ENCODE measurements around the gene TMEM117. TPM values are rescaled to one million over a fixed set of nuclear protein-coding genes. Genes with fewer than 3 reads are reported as not detected.

Gene TMEM117
- polyA plus RNA-seq, 1 experiment: 4.3 TPM

DNA sequence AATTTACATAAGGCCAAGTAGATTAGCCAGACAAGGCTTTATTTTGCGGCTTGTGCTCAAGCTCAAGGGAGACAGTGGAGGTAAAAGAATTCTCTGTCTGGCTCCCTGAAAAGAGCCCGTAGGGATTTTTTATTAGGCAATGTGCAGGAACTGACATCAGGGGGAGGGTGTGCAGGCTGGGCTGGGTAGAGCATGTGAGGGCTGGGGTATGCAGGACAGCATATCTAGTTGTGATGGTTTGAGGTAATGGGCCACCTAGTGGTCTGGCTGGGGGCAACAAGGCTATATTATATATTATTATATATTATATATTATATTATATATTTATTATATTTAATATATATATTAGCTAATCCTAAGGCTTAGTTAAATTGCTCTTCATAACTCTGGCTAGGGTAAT lies 102.1 kb downstream of the TMEM117 start:
- TF ChIP-seq, protein P1, sequence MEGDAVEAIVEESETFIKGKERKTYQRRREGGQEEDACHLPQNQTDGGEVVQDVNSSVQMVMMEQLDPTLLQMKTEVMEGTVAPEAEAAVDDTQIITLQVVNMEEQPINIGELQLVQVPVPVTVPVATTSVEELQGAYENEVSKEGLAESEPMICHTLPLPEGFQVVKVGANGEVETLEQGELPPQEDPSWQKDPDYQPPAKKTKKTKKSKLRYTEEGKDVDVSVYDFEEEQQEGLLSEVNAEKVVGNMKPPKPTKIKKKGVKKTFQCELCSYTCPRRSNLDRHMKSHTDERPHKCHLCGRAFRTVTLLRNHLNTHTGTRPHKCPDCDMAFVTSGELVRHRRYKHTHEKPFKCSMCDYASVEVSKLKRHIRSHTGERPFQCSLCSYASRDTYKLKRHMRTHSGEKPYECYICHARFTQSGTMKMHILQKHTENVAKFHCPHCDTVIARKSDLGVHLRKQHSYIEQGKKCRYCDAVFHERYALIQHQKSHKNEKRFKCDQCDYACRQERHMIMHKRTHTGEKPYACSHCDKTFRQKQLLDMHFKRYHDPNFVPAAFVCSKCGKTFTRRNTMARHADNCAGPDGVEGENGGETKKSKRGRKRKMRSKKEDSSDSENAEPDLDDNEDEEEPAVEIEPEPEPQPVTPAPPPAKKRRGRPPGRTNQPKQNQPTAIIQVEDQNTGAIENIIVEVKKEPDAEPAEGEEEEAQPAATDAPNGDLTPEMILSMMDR (IDR thresholded peaks at IDR 0.05; ENCODE audit: insufficient read depth, low read depth, low read length): peak; percentile 34
- POLR2A ChIA-PET: no interaction called here
- DNase-seq (ENCODE audit: low read depth): no peak

DNA sequence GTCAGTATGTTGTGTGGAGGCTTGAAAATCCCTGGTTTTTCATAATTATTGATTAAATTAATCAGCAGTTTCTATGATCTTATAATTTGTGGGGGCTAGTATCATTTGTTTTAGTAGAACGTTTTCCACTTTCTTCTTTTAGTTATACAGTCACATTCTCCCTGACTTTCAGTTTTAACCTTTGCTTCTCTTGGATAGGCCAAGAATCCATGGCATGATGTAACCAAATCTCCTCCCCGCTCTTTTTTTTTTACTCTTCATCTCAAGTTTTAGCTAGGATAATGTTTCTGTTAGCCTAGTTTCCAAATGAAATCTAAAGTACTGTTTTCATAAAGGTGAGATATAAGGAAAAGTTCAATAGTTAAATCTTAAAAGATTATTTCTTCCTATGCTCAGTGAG lies 106.5 kb downstream of the TMEM117 start:
- CTCF ChIA-PET: no interaction called here
- POLR2A ChIA-PET: no interaction called here
- no peaks in the 10 kb centered on the region for H3K36me3 ChIP-seq (ENCODE audit: control insufficient read depth, insufficient read depth, low read length)
- H3K27me3 ChIP-seq (ENCODE audit: control insufficient read depth, insufficient read depth, low read length): no peaks in the 10 kb centered on the region
- no peak overlapping the region for H3K4me3 ChIP-seq (ENCODE audit: low read depth, low read length)
- TF ChIP-seq, protein P1 (IDR thresholded peaks at IDR 0.05; ENCODE audit: insufficient read depth, low read depth, low read length): no peak
- no peak for DNase-seq (ENCODE audit: low read depth)

More for the DNA sequence above, 102.1 kb downstream of the TMEM117 start:
- Histone ChIP-seq H3K4me3 (ENCODE audit: low read depth, low read length) (no peak overlapping the region), H3K36me3 (ENCODE audit: control insufficient read depth, insufficient read depth, low read length) (no peaks in the 10 kb centered on the region), H3K27me3 (ENCODE audit: control insufficient read depth, insufficient read depth, low read length) (no peaks in the 10 kb centered on the region)
- CTCF ChIA-PET: interaction anchor here (1.1 to 2.1 kb wide), 3 partner anchors 8 to 17 kb away, joined by 3 to 8 read pairs (median 4); no protein-coding TSS in a partner anchor

DNA sequence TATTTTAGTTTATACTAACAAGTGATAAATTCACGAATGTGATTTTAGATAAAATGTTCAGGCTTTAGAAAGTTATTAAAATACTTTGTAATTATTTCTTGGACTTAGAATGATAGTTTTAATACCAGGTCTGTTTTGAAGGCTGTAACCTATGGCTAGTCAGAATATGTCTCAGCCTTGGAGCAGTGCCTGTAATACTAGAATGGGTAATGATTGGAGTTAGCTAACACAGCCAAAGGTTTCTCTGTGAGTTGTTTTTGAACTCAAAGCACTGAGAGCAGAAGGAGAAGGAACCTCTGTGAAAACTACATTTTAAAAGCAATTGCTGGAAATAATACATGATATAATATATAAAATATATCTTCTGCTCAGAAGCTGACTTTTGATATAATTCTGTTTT lies 110.1 kb downstream of the TMEM117 start:
- CTCF ChIA-PET: interaction anchor here (1.2 kb wide), 2 partner anchors 8 to 55 kb away, joined by 3 read pairs; no protein-coding TSS in a partner anchor
- H3K4me3 ChIP-seq (ENCODE audit: low read depth, low read length): no peak overlapping the region
- POLR2A ChIA-PET: no interaction called here
- TF ChIP-seq, protein P1 (IDR thresholded peaks at IDR 0.05; ENCODE audit: insufficient read depth, low read depth, low read length): no peak
- H3K36me3 ChIP-seq (ENCODE audit: control insufficient read depth, insufficient read depth, low read length): no peaks in the 10 kb centered on the region
- H3K27me3 ChIP-seq (ENCODE audit: control insufficient read depth, insufficient read depth, low read length): no peaks in the 10 kb centered on the region
- DNase-seq (ENCODE audit: low read depth): no peak

DNA sequence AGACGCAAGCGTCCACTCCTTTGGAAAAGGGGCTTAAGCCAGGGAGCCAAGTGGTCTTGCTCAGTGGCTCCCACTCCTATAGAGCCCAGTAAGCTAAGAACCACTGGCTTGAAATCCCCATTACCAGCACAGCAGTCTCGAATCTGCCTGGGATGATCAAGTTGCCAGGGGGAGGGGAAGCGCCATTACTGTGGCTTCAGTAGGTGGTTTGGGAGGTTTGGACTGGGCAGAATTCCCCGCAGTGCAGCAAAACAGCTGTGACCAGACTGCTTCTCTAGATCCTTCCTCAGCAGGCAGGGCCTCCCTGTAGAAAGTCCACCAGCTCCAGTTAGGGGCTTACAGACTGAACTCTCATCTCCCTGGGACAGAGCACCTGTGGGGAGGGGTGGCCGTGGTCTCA lies 115.4 kb downstream of the TMEM117 start:
- Histone ChIP-seq H3K36me3 (ENCODE audit: control insufficient read depth, insufficient read depth, low read length) (no peaks in the 10 kb centered on the region), H3K27me3 (ENCODE audit: control insufficient read depth, insufficient read depth, low read length) (no peaks in the 10 kb centered on the region), H3K4me3 (ENCODE audit: low read depth, low read length) (no peak overlapping the region)
- POLR2A ChIA-PET: no interaction called here
- TF ChIP-seq, protein P1 (IDR thresholded peaks at IDR 0.05; ENCODE audit: insufficient read depth, low read depth, low read length): no peak
- CTCF ChIA-PET: interaction anchor here (0.6 to 1.0 kb wide), 2 partner anchors 203 to 979 kb away, joined by 3 read pairs; no protein-coding TSS in a partner anchor
- DNase-seq (ENCODE audit: low read depth): no peak

DNA sequence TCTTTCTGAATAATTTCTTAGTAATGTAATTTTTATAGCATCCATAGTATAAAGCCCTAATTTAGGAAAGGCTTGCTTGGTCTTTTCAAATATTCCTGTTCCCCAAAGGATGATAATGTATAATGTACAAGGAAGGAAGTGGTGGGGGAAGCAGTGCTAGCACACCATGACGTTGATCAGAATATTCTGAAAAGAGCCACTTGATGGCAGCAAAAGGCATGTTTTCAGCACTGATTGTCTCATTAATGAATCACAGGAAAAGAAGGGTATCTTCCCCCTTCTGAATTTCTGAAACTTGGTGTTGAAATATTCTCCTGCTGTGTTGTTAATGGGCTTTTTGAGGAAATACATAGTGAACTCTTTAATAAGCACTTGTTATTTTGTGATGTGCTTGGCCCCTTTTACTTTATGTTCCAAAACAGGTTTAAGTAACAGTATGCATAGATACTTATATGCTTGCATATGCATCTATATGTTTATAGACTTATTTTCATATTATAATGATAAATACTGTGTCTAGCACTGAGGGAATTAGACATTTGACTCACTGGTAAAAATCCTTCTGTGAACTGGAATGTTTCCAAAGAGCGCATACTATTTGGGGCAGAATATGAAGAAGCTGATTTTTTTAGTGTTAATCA lies 122.0 kb downstream of the TMEM117 start:
- ChIA-PET CTCF (interaction anchor here (0.6 to 1.4 kb wide), 3 partner anchors 538 to 985 kb away, joined by 3 to 4 read pairs (median 3); no protein-coding TSS in a partner anchor), POLR2A (no interaction called here)
- H3K36me3 ChIP-seq (ENCODE audit: control insufficient read depth, insufficient read depth, low read length): no peaks in the 10 kb centered on the region
- TF ChIP-seq, protein P1 (IDR thresholded peaks at IDR 0.05; ENCODE audit: insufficient read depth, low read depth, low read length): peak; percentile 54
- H3K4me3 ChIP-seq (ENCODE audit: low read depth, low read length): no peak overlapping the region
- no peaks in the 10 kb centered on the region for H3K27me3 ChIP-seq (ENCODE audit: control insufficient read depth, insufficient read depth, low read length)
- no peak for DNase-seq (ENCODE audit: low read depth)
